ENCODE measurements around the gene DDX24. TPM values are rescaled to one million over a fixed set of nuclear protein-coding genes. Genes with fewer than 3 reads are reported as not detected.

Gene DDX24
- total RNA-seq, 1 experiment from 2014 or later, result 162 TPM

DNA sequence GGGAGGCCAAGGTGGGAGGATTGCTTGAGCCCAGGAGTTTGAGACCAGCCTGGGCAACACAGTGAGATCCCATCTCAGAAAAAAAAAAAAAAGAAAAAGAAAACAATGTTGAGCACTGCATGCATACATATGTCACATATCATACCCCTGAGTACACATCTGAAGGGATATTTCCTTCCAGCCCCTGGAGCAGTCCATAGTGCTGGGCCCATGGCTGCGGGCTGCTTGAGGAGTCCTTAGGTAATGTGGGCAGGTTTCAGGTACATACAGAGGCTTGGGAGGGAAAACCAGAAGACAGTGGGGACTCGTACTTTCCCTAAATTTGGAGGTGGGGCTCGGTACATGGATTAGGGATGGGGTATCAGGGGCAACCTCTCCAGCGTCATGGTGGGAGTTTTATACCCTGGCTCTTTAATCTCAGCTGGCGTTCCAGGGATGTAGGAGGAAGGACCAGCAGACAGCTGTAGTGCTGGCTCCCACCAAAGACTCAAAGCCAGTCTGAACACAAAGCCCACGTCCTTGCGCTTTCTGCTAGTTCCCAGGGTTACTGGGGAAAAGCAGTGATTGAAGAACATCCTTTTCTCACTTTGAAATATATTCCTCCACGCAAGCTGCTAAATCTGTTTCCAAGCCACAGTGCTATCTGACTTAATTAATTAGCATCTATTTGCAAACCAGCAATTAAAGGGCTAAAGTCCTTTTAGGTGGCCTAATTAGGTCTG is 49.7 kb downstream of the DDX24 start:
- DNase-seq (ENCODE audit: low spot score), result no peak

DNA sequence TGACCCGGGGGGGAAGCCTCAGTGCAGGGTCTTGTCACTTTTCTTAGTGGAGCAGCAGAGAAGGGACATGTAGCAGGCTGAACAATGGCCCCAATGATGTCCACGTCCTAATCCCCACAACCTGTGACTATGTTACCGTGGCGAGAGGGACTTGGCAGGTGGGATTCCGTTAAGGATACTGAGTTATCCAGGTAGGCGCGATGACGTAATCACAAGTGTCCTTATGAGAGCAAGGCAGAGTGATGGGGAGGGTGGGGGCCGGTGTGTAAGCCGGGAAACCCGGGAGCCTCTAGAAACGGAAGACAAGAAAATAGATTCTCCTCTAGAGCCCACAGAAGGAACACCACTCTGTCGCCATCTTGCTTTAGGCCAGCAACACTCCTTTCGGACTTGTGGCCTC is 50.4 kb downstream of the DDX24 start:
- no peak for DNase-seq (ENCODE audit: low spot score)

DNA sequence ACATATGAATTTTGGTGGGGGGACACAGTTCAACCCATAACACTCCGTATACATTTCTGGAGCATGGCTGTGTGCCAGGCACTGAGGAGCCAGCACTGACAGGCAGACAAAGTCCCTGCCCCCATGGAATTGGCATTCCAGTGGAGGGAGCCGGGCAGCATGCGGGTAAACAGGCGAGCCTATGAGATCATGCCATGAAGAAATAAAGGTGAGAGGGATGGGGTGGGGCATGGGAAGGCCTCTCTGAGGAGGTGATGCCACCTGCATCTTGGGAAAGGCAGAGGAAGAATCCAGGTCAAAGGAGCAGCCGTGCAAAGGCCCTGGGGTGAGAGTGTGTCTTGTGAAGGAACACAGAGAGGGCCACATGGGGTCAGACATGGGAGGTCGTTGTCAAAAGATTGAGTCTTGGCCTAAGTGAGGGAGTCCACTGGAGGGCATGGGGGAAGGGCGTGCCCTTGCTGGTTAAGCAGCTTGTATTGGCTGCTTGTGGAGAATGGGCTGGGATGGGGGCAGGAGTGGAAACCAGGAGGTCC is 51.3 kb downstream of the DDX24 start:
- DNase-seq (ENCODE audit: low spot score), result no peak

GRCh38 chr14:94029265-94029664 is 51.7 kb downstream of the DDX24 start:
- DNase-seq (ENCODE audit: low spot score), result no peak

DNA sequence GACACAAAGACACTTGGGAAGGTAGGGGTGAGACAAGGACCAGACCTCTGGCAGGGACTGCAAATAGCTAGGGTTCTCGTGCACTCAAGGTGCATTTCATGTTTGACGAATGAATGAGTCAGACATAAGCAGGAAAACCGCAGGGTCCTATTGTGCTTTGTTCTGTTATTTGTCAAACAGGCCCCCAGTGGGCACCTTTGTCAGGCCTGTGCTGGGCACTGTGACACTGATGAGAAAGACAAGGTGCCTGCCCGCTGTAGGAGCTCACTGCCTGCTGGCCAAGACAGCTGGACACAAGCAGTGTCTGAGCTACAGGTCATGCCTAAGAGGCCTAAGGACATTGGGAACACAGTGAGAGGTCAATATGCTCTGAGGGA is 52.6 kb downstream of the DDX24 start:
- DNase-seq (ENCODE audit: low spot score), result peak; percentile 18

DNA sequence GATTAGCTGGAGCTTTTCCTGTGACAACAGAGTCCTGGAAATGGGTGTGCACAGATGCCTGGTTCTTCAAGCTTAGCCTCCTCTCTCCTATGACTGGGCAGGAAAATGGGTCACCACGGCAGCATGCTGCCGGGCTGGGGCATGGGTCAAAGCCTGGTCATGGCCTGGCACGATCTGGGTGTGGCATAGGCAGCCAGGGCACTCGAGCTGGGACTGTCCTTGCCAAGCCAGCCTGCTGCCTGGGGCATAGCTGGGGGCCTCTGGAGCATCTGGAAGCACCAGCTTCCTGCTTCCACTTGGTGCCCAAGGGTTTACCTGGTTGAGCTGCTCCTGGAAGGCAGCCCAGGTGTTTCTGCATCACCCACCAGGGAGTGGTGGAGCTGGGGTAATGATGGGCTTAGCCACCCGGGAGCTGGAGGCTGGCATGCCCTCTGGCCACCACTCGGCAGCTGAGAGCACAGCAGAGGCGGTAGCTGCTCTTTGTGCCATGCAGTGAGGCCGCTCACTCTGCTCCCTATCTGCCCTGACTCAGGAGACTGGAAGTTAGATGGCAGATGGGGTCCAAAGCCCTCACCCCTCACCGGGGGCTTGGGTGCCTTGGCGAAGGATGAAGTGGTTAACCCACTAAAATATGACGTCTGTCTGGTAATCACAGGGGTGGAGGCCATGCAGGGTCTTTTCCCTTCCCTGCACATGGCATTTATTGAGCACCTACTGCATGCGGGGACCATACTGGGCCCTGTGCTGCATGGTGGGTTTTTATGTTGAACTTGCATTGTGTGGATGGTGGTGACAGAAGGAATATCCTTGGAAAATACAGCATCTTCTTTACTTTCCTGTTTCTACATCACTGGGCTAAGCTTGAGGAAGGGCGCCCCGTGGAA is 53.2 kb downstream of the DDX24 start:
- DNase-seq (ENCODE audit: low spot score), result no peak

DNA sequence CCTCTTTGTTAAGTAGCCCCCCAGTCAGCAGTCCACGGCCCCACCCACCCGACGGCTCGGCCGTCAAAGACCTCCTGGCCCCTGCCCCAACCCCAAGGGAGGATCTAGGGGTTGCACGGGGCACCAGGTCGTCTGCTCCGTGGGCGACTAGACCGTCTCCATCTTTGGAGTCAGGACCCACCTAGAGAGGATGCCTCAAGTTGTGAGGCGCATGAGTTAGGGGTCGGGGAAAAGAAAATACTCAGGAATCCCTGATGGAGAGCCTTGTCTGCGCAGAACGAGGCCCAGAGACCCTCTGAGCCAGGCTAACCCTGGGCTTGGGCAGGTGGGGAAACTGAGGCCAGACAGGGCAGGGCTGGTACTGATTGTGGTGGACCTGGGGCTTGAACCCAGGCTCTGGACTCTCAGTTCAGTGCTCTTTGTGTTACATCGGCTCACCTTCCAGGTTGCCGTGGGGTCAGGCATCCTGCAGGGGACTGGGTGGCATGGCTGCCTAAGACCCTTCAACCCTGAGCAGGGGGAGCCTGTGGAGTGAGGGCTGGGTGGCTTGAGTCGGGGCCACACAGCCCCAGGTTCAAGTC is 54.0 kb downstream of the DDX24 start:
- DNase-seq (ENCODE audit: low spot score), result no peak

GRCh38 chr14:94026173-94026888 is 54.7 kb downstream of the DDX24 start, which contains the start of gene OTUB2:
TSS of gene OTUB2 (plus strand) at chr14:94026340. CDS start at chr14:94026538, 198 bp downstream.
- DNase-seq (ENCODE audit: low spot score), result peak; percentile 92

DNA sequence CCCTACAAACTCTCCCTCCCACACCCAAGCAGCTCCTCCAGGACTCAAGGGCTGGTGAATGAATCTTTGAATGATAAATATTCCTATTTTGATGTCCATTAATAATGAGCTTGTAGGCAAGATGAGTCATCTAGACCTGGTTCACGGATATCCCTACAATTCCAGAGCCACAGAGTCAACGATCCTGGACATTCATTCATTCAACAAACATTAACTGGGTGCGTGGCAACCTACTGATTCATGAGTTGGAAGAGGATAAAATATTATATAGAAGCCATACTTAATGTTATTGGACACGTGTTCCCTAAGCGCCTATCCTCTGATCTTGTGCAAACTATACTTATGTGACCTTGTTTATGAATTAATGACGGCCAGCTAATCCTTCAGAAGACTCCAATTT is 55.3 kb downstream of the DDX24 start:
- DNase-seq (ENCODE audit: low spot score), result no peak

- no peak for DNase-seq (ENCODE audit: low spot score)
Measured at GRCh38 chr14:94024549-94024948, 56.5 kb downstream of the DDX24 start.

- no peak for DNase-seq (ENCODE audit: low spot score)
Measured at GRCh38 chr14:94022532-94023411, 58.2 kb downstream of the DDX24 start.

DNA sequence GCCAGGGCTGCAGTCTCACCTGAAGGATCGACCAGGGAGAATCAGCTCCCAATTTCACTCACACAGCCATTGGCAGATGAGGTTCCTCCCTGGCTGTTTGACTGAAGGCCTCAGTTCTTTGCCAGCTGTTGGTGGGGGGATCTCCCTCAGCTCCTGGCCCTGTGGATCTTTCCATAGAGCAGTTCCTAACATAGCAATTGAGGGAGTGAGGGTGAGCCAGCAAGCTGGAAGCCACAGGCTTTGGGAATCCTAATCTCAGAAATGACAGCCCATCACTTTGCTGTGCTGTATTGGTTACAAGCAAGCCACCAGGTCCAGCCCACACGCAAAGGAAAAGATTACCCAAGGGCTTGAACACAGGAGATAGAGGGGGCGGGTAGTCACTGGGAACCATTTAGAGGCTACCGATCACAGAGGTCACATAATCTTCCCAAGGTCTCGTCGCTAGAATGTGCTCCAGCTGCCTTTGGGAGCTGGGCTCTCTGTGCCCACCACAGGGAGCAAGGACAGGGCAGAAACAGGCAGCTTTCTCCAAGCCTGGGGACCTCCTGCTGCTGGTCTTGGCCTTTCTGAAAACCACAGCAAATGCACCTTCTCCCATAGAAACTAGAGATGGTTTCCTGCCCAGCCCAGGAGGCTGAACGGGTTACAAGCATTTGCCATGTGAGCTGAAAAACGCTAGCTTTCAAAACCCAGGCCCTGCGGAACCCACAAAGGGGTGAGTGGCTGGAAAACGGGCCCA is 59.4 kb downstream of the DDX24 start:
- DNase-seq (ENCODE audit: low spot score), result no peak

GRCh38 chr14:94021001-94021400 is 60.0 kb downstream of the DDX24 start:
- peak; percentile 17 for DNase-seq (ENCODE audit: low spot score)

DNA sequence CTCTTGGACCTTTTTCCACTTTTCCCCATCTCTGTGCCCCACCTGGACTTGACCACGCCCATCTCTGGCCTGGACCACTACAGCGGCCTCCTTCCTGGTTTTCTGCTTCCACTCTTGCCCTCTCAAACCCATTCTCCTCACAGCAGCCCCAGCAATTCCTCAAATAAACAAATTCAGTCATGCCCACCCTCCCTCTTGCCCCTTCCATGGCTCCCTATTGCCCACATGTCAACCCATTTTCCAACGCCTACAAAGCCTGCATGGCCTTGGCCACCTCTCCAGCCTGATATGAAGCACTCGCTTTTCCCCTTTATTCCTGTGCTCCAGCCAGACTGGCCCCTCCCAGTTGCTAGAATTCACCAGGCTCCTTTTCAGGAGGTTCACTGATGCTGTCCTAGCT is 60.7 kb downstream of the DDX24 start:
- no peak for DNase-seq (ENCODE audit: low spot score)

DNA sequence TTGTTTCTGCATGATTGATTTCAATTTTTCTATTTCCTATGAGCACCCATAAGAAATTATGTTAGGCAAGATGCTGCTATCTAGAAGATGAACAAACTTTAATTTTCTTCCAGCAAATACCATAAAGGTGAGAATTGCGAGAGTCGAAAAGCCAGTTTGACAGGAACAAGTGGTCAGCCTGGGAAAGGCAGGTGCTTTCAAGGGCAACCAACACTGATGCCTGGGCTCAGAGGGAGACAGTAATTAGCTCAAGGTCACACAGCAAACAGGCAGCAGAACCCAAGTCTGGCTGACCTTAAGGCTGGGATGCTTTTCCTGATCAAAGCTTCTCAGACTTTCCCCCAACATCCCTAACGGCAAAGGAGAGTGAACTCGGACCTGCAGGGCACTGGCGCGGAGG is 61.7 kb downstream of the DDX24 start:
- DNase-seq (ENCODE audit: low spot score), result no peak

DNA sequence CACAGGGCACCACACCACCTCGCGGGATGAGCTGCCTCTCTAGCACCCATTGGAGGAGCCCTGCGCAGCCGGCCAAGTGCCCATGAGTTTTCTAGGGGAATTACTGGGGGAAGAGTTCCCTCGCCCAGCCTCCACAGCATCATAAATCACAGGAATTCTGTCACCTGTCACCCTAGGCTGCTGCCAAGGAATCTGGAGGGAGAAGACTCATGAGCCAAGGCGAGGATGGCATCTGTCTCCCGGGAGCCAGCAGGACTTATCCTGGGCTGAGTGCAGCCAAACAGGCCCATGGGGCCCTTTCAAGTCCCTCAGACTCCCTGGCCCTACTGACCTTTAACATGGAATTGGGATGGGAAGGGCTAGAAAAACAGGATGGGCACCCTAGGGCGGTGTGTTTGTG is 62.7 kb downstream of the DDX24 start:
- no peak for DNase-seq (ENCODE audit: low spot score)

- DNase-seq (ENCODE audit: low spot score), result no peak
Measured at GRCh38 chr14:94016446-94016976, 64.5 kb downstream of the DDX24 start.

DNA sequence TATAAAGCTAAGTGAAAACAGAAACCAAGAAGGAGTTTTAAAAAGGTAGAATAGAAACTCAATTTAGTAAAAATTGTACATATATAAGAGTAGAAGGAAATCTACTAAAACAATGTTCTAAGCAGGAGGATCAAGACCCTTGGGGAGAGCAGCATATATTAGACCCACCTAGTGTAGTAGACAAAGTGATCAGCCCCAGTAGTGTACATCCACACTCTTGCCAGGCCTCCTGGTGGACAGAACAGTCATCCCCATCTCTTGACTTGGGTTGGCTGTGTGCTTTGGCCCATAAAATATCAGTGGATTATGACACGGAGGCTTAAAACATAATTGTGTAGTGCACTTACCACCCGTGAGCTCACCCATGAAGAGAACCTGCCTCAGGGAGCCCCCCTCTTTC is 65.8 kb downstream of the DDX24 start:
- DNase-seq (ENCODE audit: low spot score), result no peak

- DNase-seq (ENCODE audit: low spot score), result no peak
Measured at GRCh38 chr14:94014382-94014781, 66.6 kb downstream of the DDX24 start.

DNA sequence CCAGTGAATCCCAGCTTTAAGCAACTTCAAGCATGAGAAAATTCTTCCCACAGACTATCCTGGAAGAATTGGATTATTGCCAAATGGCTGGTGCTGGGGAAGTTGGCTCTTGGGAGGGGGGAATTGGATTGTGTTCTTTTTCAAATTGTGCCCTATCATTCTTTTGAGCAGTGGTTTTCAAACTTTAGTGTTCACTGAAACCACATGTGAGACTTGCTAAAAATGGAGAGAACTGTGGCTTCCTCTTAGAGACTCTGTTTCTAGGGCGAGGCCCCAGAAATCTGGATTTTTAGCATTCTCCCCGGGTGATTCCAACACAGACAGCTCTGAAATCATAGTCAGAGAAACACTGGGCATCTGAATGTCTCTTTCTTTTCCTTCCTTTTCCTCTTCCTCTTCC is 69.2 kb downstream of the DDX24 start:
- DNase-seq (ENCODE audit: low spot score), result peak; percentile 18
